Esophagus muscularis mucosa (tissue), 4 donors: ENCODE results near the gene CSH2. TPM values are rescaled to one million over a fixed set of nuclear protein-coding genes. Genes with fewer than 3 reads are reported as not detected.

Source experiments
- DNase-seq: peaks from one replicate; pipeline ENCODE4 v3.0.0-alpha.2; 2017; ENCODE audit errors: extremely low spot score
- H3K27ac ChIP-seq, 4 donors: fragments of 200-600 bp; sonication (generic); replicated peaks in 1 of 4; 1 replicate in 3 of 4; 2 replicates in 1 of 4; pipeline ENCODE4 v1.5.1; 2016 to 2019; ENCODE audit warnings: mild to moderate bottlenecking in 1 of 4
- H3K27me3 ChIP-seq, 4 donors: fragments of 200-600 bp; sonication (generic); one replicate each; pipeline versions ENCODE4 v1.5.1 to v1.6.0; 2016 to 2019
- H3K36me3 ChIP-seq, 4 donors: fragments of 200-600 bp; sonication (generic); one replicate each; pipeline ENCODE4 v1.5.1; 2016 to 2019
- H3K4me1 ChIP-seq, 4 donors: fragments of 200-600 bp; sonication (generic); one replicate each; pipeline ENCODE4 v1.5.1; 2016 to 2019
- H3K4me3 ChIP-seq, 4 donors: fragments of 200-600 bp; sonication (generic); 1 replicate in 2 of 4; 2 replicates in 2 of 4; pipeline ENCODE4 v1.5.1; 2016 to 2019; ENCODE audit warnings: mild to moderate bottlenecking in 4 of 4, moderate library complexity in 1 of 4
- H3K9me3 ChIP-seq, 4 donors: fragments of 200-600 bp; sonication (generic); 1 replicate in 3 of 4; 2 replicates in 1 of 4; pipeline ENCODE4 v1.5.1; 2016 to 2019
- EP300 ChIP-seq: sonication (generic); formaldehyde crosslinking; IDR thresholded peaks from one replicate; pipeline ENCODE4 v1.6.1; 2017; ENCODE audit warnings: antibody characterized with exemption
- POLR2A ChIP-seq: fragments of 450-650 bp; IDR thresholded peaks from one replicate; pipeline ENCODE4 v1.6.1; 2017; ENCODE audit warnings: antibody characterized with exemption, moderate library complexity, mild to moderate bottlenecking, low read depth
- POLR2AphosphoS5 ChIP-seq, 2 donors: sonication (generic); formaldehyde crosslinking; IDR thresholded peaks; one replicate each; pipeline ENCODE4 v1.6.1; 2017; ENCODE audit warnings: antibody characterized with exemption in 2 of 2
- WGBS: methylation state at CpG from one replicate; pipeline ENCODE4 v1.1.5; 2018; 5-methylcytosine and 5-hydroxymethylcytosine counted together
- intact Hi-C: fragments of 100-400 bp; cut with DNase I; formaldehyde crosslinking; loops from one replicate; pipeline ENCODE4 v1.15.1; 2023
- total RNA-seq, 4 donors: library from RNA; depleted of rRNA; stranded (reverse); fragments of >200 nt; gene quantifications; one replicate each; pipeline versions ENCODE4 v1.1.0 to v1.2.1, GENCODE V29; 2016
- TF ChIP-seq, protein P1 (sequence below), 3 experiments: fragments of 200-600 bp in 2 of 3; fragments of 450-650 bp in 1 of 3; sonication (generic) in 2 of 3; IDR thresholded peaks; one replicate each; pipeline ENCODE4 v1.5.1; 2017 to 2019; ENCODE audit warnings: antibody characterized with exemption in 3 of 3, mild to moderate bottlenecking in 2 of 3, moderate library complexity in 1 of 3

CSH2 gene
- total RNA-seq, 4 donors from 2014 or later, result not detected

DNA sequence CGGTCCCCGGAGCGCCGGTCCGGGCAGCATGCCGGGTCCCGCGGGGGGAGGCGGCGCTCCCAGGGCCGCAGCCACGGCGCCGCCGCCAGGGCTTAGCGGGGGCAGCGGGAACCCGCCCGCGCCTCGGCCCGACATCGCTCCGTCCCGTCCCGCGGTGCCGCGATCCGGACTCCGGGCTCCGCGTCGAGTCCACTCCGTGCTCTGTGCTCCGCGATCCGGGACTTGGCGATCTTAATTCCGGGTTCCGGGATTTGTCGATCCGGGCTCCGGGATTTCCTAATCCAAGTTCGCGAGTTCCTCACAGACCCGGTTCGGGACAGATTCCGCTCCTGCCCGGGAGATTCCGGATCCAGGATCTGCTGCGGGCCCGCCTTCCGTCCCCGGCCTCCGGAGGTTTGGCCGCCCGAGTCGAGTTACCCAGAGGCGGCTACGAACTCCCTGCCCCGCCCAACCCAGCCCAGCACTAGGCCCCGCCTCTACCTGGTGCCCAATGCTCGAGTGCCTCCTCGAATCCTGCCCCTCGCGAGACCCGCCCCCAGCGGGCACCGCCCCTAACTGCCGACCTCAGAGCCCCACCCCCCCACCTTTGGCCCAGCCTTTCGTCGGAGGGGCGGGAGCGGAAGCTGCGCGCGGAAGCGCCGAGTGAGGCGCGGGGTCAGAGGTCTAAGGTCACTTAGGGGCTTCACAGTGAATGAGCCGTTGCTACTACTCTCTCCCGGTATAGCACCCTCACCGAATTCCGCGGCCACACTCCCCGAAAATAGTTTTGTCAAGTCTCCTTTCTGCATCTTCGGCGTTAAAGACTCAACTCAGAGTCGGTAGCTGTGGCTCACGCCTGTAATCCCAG is 30.7 kb downstream of the CSH2 start, which contains the start of gene SMARCD2:
Gene SMARCD2, minus strand, starts transcription at position 146 of the 847 bp plus-strand sequence. Its CDS starts 11 bp downstream, at position 135.
- Histone ChIP-seq H3K27me3 (no peaks in the 10 kb centered on the region), H3K27ac (peak within 1 kb of the TSS; percentile 97 to 98 (median 98)), H3K4me3 (peak within 1 kb of the TSS; percentile 92 to 97 (median 92)), H3K36me3 (no peaks in the 10 kb centered on the region), H3K4me1 (peaks cover 48 to 51% (median 50%) of the 10 kb centered on the region in 4 donors), H3K9me3 (no peaks in the 10 kb centered on the region)
- intact Hi-C loops, result no loop called here
- TF ChIP-seq POLR2AphosphoS5 (IDR thresholded peaks at IDR 0.05), result peak; percentile 83
- no peak for TF ChIP-seq EP300
- peak; percentile 96 for TF ChIP-seq POLR2A
- TF ChIP-seq, protein P1, sequence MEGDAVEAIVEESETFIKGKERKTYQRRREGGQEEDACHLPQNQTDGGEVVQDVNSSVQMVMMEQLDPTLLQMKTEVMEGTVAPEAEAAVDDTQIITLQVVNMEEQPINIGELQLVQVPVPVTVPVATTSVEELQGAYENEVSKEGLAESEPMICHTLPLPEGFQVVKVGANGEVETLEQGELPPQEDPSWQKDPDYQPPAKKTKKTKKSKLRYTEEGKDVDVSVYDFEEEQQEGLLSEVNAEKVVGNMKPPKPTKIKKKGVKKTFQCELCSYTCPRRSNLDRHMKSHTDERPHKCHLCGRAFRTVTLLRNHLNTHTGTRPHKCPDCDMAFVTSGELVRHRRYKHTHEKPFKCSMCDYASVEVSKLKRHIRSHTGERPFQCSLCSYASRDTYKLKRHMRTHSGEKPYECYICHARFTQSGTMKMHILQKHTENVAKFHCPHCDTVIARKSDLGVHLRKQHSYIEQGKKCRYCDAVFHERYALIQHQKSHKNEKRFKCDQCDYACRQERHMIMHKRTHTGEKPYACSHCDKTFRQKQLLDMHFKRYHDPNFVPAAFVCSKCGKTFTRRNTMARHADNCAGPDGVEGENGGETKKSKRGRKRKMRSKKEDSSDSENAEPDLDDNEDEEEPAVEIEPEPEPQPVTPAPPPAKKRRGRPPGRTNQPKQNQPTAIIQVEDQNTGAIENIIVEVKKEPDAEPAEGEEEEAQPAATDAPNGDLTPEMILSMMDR (IDR thresholded peaks at IDR 0.05), result no peak
- peak; percentile 100 for DNase-seq
- 1% methylated on average over 20 of the region's 92 CpGs for WGBS

DNA sequence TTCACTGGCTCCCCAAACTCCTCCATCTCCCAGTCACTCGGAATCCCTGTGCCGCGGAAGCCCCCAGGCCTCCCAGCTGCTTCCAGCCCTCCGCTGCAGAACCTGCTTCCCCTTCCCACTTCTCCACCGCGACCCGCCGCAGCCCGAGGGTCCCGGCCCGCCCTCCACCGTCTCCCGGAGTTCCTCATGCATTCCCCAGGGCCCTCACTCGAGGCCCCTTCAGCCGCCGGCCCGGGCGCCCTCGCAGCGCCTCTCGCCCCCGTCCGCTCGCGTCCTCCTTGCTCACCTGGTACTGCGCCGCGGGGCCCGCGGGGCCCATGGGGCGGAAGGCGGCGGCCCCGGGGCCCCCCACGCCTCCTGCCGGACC is 31.3 kb downstream of the CSH2 start:
- under 1% methylated on average over 29 of the region's 36 CpGs for WGBS
- no peak for DNase-seq
- H3K4me1 ChIP-seq, result peaks cover 54 to 57% (median 56%) of the 10 kb centered on the region in 4 donors
- intact Hi-C loops, result no loop called here
- H3K36me3 ChIP-seq, result peaks cover 0 to 5% (median 3%) of the 10 kb centered on the region in 4 donors
- H3K4me3 ChIP-seq, result peak overlapping the region; percentile 92 to 97 (median 92)
- TF ChIP-seq, protein P1 (IDR thresholded peaks at IDR 0.05), result no peak
- TF ChIP-seq POLR2A (no peak), EP300 (no peak), POLR2AphosphoS5 (IDR thresholded peaks at IDR 0.05) (no peak)
- H3K27ac ChIP-seq, result peak overlapping the region; percentile 97 to 98 (median 98)
- H3K27me3 ChIP-seq, result no peaks in the 10 kb centered on the region
- H3K9me3 ChIP-seq, result no peaks in the 10 kb centered on the region

DNA sequence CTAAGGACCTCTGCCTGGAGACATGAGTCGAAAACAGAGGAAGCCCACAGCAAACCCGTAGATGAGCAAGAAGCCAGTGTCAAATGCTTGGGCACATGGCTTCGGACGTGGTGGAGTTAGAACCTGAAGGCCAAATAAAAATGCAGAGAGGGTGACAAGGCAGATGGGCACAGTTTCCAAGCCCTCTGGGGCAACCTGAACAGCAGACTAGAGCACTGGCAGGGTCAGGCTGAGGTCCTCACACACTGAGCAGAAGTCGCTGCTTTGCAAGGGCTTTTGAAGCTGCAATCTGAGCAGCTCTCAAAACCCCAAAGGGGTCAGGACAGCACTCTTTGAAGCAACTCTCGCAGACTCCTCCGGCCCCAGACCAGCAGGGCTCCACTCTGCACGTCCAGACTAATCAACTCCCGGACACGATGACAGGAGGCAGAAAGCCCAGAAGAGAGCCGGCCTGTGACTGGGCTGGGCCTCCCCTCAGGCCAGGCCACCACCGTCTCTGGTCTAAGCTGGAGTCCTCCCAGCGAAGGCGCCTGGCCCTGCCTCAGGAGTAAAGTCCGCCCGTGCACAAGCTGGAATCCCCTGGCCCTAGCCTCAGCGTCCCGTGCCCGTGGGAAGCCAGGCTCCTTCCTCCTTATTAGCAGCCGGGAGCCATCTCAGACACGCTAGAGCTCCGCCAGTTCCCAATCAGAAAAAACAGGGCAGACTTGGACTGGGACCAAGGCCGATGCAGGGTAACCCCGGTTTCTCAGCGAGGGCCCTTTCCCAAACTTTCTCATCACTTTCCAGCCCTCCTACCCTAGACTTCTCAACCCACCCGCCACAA is 31.9 kb downstream of the CSH2 start:
- intact Hi-C loops, result no loop called here
- no peak for DNase-seq

DNA sequence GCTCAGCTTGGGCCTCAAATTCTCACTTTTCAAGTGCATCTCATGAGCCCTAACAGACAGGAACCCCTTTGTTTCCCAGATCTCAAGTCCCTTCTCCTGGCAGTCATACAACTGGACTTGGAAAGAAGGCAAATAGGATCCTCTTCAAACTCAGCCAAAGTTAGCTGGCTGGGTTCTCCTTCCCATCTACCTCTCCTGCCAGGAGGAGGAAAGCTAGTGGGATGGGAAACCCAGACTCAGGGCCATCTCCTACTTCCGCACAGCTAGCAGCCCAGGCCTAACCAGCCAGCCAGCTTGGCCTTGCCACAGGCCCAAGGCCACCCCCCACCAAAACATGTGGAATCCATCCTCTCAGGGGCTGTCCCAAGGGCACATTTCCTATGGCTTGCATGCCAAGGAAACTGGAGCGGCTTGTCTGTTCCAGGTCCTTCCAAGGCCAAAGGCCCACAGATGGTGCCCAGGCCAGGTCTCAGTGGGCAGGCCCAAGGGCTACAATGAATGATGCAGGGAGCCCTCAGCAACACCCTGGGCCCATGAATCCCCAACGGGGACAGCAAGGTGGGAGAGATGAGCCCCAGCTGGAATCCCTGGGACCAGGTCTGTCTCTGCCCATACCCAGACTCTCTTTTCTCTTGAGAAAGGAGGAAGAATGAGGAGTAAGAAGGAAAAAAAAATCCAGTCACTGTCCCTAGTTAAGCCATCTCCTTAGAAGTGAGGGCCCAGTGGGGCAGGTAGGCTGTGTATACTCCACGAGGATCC is 32.7 kb downstream of the CSH2 start:
- no peak for TF ChIP-seq POLR2AphosphoS5 (IDR thresholded peaks at IDR 0.05)
- no peak for TF ChIP-seq EP300
- TF ChIP-seq POLR2A, result no peak
- TF ChIP-seq, protein P1 (IDR thresholded peaks at IDR 0.05), result no peak
- Histone ChIP-seq H3K4me1 (peaks cover 59 to 70% (median 69%) of the 10 kb centered on the region in 4 donors), H3K27me3 (no peaks in the 10 kb centered on the region), H3K9me3 (no peaks in the 10 kb centered on the region), H3K4me3 (peak overlapping the region; percentile 92 to 97 (median 92)), H3K27ac (peak overlapping the region; percentile 97 to 98 (median 98)), H3K36me3 (peaks cover 0 to 19% (median 16%) of the 10 kb centered on the region in 4 donors)
- intact Hi-C loops, result no loop called here
- 49% methylated on average over 4 of the region's 4 CpGs for WGBS
- no peak for DNase-seq

More for the DNA sequence above, 31.9 kb downstream of the CSH2 start:
- TF ChIP-seq, protein P1 (IDR thresholded peaks at IDR 0.05), result no peak
- peak; percentile 38 to 44 for TF ChIP-seq POLR2AphosphoS5 (IDR thresholded peaks at IDR 0.05)
- H3K4me3 ChIP-seq, result peak overlapping the region; percentile 92 to 97 (median 92)
- H3K4me1 ChIP-seq, result peaks cover 59 to 63% (median 62%) of the 10 kb centered on the region in 4 donors
- WGBS, result 2% methylated on average over 25 of the region's 26 CpGs
- peak overlapping the region; percentile 97 to 98 (median 98) for H3K27ac ChIP-seq
- H3K36me3 ChIP-seq, result peaks cover 0 to 11% (median 9%) of the 10 kb centered on the region in 4 donors
- no peaks in the 10 kb centered on the region for H3K9me3 ChIP-seq
- H3K27me3 ChIP-seq, result no peaks in the 10 kb centered on the region
